Measurements from ENCODE around the gene ZNRD2.
"Not testable (repeated sequence)": the region's sequence is repeated elsewhere in the genome, so short reads cannot be mapped to it uniquely, and the experiment has no call there.

The ZNRD2 gene

GRCh38 chr11:65569973-65570918, at the start of gene ZNRD2:
Gene ZNRD2 (plus strand): TSS chr11:65570477. CDS start chr11:65570492, 15 bp downstream.
- DNase-seq (ENCODE audit: low spot score): peak; percentile 95

GRCh38 chr11:65521777-65522521, 48.3 kb upstream of the ZNRD2 start:
- not testable (repeated sequence) for DNase-seq (ENCODE audit: low spot score)

- not testable (repeated sequence) for DNase-seq (ENCODE audit: low spot score)
Observed at GRCh38 chr11:65522718-65523630, 47.3 kb upstream of the ZNRD2 start.

- DNase-seq (ENCODE audit: low spot score): not testable (repeated sequence)
Observed at GRCh38 chr11:65523631-65523968, 46.7 kb upstream of the ZNRD2 start.

GRCh38 chr11:65524014-65524740, 46.1 kb upstream of the ZNRD2 start:
- peak; percentile 18 for DNase-seq (ENCODE audit: low spot score)

GRCh38 chr11:65524741-65525545, 45.3 kb upstream of the ZNRD2 start, which contains the start of gene SCYL1:
Gene SCYL1 (plus strand): TSS chr11:65525083. CDS start chr11:65525154, 71 bp downstream.
- peak; percentile 98 for DNase-seq (ENCODE audit: low spot score)

- DNase-seq (ENCODE audit: low spot score): peak; percentile 19
Observed at GRCh38 chr11:65525546-65526480, 44.5 kb upstream of the ZNRD2 start.

- no peak for DNase-seq (ENCODE audit: low spot score)
Observed at GRCh38 chr11:65526744-65527143, 43.5 kb upstream of the ZNRD2 start.

GRCh38 chr11:65528819-65529350, 41.4 kb upstream of the ZNRD2 start:
- DNase-seq (ENCODE audit: low spot score): no peak

GRCh38 chr11:65529475-65530156, 40.7 kb upstream of the ZNRD2 start:
- DNase-seq (ENCODE audit: low spot score): no peak

- no peak for DNase-seq (ENCODE audit: low spot score)
Observed at GRCh38 chr11:65530157-65530496, 40.1 kb upstream of the ZNRD2 start.

- no peak for DNase-seq (ENCODE audit: low spot score)
Observed at GRCh38 chr11:65532388-65533064, 37.8 kb upstream of the ZNRD2 start.

GRCh38 chr11:65535102-65535501, 35.2 kb upstream of the ZNRD2 start:
- DNase-seq (ENCODE audit: low spot score): no peak

- peak; percentile 70 for DNase-seq (ENCODE audit: low spot score)
Observed at GRCh38 chr11:65536412-65537295, 33.6 kb upstream of the ZNRD2 start.

GRCh38 chr11:65537296-65537597, 33.0 kb upstream of the ZNRD2 start:
- DNase-seq (ENCODE audit: low spot score): no peak

GRCh38 chr11:65537620-65538231, 32.6 kb upstream of the ZNRD2 start:
- no peak for DNase-seq (ENCODE audit: low spot score)
